CD4-positive, alpha-beta T cell treated with Interleukin-12 subunit alpha and Interleukin-12 subunit beta, for 1 hour (primary cell): ENCODE results near the gene FAM174C.

ENCODE experiments used
- DNase-seq: peaks from one replicate; pipeline ENCODE4 v3.0.0-alpha.2; 2020

The FAM174C gene

GRCh38 chr19:1327125-1327524, 51.8 kb downstream of the FAM174C start:
- DNase-seq, result no peak
